ENCODE data around the gene UACA. TPM values are rescaled to one million over a fixed set of nuclear protein-coding genes. Genes with fewer than 3 reads are reported as not detected.

The UACA gene
- total RNA-seq, 1 experiment from 2014 or later, result 44.8 TPM

DNA sequence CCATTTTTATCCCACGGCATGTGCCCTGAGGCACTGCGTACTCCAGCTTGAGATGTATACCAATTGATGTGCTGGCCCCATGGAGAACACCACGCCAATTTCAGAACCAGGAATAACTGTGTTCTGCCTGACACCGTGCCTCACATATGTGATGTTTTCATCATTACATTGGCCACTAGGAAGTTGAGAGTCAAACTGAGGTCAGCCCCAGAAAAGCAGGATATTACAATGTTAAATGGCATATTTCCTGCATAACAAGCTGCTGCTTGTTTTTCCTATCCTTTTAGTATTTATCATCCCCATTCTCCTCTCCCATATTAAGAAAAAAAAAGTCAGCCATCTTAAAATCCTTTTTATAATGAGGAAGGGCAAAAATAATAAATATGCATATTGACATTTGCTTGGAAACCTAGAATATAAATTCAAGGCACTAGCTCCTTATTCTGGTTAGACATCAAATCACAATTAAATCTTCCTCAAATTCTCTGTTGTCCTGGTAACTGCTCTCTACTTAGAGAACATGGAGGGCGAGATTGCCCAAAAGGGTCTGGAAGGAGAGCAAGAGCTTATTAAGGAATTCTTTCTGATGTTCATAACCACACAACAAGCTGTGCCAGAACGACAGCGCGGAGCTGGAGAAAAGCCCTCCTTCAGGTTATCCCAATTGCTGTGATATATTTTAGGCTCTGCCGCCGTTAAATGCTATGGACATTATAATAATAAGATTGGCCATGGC lies 112.6 kb downstream of the UACA start (continued):
- no peak for TF ChIP-seq FOXP4 (CRISPR knock-in tag; IDR thresholded peaks at IDR 0.05)
- TF ChIP-seq NR2C2 (CRISPR knock-in tag; IDR thresholded peaks at IDR 0.05), result no peak
- TF ChIP-seq ZNF263 (CRISPR knock-in tag; IDR thresholded peaks at IDR 0.05; ENCODE audit: low read depth), result no peak

DNA sequence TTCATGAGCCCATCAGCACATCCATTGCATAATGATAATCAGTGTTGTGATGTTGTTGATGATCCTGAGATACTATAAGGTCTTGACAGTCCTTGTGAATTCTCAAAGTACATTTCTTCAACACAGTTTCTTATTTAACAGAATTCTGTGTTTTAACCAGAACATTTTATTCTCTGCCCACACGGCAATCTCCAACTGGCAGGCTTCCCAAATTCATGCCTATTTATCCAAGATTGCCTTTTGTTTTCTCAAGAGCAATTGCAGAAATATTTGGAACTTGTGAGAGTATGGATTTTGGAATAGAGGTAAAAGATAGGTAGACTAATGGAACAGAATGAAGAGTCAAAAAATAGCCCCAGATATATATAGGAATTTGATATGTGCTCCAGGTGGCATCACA lies 116.0 kb downstream of the UACA start:
- no peak for ATAC-seq
- CTCF ChIA-PET, result no interaction called here
- DNase-seq (ENCODE audit: low spot score), result no peak
- H3K9me3 Mint-ChIP-seq, result no peaks in the 10 kb centered on the region
- no peak overlapping the region for H3K27ac Mint-ChIP-seq
- no peak overlapping the region for H3K4me3 Mint-ChIP-seq
- no peaks in the 10 kb centered on the region for H3K36me3 Mint-ChIP-seq
- no peaks in the 10 kb centered on the region for H3K4me1 Mint-ChIP-seq
- no peaks in the 10 kb centered on the region for H3K27me3 Mint-ChIP-seq (ENCODE audit: low read depth)
- POLR2A ChIA-PET, result no interaction called here
- no peak for TF ChIP-seq SMAD3 (CRISPR knock-in tag; IDR thresholded peaks at IDR 0.05; ENCODE audit: borderline replicate concordance)
- no peak for TF ChIP-seq KAT7 (CRISPR knock-in tag; IDR thresholded peaks at IDR 0.05; ENCODE audit: borderline replicate concordance)
- no peak for TF ChIP-seq NFYB (CRISPR knock-in tag; conservative IDR thresholded peaks at IDR 0.05; ENCODE audit: low read depth)
- no peak for TF ChIP-seq SMAD4 (CRISPR knock-in tag; IDR thresholded peaks at IDR 0.05)
- no peak for TF ChIP-seq ZNF138 (CRISPR knock-in tag; conservative IDR thresholded peaks at IDR 0.05)
- TF ChIP-seq FOXP1 (CRISPR knock-in tag; IDR thresholded peaks at IDR 0.05; ENCODE audit: borderline replicate concordance), result no peak
- no peak for TF ChIP-seq E2F5 (CRISPR knock-in tag; IDR thresholded peaks at IDR 0.05)
- no peak for TF ChIP-seq CTCF (IDR thresholded peaks at IDR 0.05)
- no peak for TF ChIP-seq PRRX2 (CRISPR knock-in tag; IDR thresholded peaks at IDR 0.05)
- no peak for TF ChIP-seq CDX4 (CRISPR knock-in tag; IDR thresholded peaks at IDR 0.05; ENCODE audit: borderline replicate concordance)
- no peak for TF ChIP-seq CREB1 (CRISPR knock-in tag; IDR thresholded peaks at IDR 0.05)
- TF ChIP-seq NR1H2 (CRISPR knock-in tag; IDR thresholded peaks at IDR 0.05), result no peak
- no peak for TF ChIP-seq ZNF532 (CRISPR knock-in tag; IDR thresholded peaks at IDR 0.05; ENCODE audit: borderline replicate concordance)
- TF ChIP-seq AFF4 (CRISPR knock-in tag; IDR thresholded peaks at IDR 0.05; ENCODE audit: borderline replicate concordance), result no peak
- TF ChIP-seq E2F4 (CRISPR knock-in tag; IDR thresholded peaks at IDR 0.05; ENCODE audit: borderline replicate concordance, low read depth), result no peak
- TF ChIP-seq PREB (CRISPR knock-in tag; IDR thresholded peaks at IDR 0.05; ENCODE audit: borderline replicate concordance), result no peak
